Measurements from ENCODE around the gene PPP1R9B.

DNA sequence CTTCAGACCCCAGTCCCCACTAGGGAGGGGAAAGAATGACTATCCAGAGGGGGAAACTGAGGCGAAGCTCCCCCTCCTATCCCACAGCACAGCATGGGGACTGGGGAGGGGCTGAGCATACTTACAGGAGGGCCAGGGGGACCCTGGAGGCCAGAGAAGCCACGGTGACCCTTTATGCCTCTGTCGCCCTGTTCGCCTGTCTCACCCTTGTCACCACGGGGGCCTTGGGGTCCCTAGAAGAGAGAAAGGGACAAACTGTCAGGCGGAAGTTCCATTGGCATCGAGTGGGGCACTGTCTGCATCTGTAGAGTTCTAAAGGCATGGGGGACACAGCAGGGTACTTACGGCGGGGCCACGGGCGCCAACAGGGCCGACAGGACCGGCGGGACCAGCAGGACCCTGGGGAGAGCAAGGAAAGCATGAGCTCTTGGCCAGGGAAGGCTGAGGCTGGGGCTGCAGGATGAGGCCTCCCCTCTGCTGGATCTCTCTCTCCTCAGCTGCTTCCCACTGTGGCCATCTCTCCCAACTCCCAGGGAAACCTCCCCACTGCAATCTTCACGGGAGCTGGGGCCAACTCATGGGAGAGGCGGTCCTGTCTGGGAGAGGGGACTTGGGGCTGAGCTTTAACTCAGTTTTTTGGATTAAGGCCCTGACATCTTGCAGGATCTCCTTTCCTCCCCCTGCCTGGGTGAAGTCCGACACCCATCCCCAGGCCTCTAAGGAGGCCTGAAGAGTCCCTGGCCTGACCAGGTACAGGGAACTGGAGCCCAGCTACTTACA is 37.5 kb upstream of the PPP1R9B start:
- TF ChIP-seq, protein P1, sequence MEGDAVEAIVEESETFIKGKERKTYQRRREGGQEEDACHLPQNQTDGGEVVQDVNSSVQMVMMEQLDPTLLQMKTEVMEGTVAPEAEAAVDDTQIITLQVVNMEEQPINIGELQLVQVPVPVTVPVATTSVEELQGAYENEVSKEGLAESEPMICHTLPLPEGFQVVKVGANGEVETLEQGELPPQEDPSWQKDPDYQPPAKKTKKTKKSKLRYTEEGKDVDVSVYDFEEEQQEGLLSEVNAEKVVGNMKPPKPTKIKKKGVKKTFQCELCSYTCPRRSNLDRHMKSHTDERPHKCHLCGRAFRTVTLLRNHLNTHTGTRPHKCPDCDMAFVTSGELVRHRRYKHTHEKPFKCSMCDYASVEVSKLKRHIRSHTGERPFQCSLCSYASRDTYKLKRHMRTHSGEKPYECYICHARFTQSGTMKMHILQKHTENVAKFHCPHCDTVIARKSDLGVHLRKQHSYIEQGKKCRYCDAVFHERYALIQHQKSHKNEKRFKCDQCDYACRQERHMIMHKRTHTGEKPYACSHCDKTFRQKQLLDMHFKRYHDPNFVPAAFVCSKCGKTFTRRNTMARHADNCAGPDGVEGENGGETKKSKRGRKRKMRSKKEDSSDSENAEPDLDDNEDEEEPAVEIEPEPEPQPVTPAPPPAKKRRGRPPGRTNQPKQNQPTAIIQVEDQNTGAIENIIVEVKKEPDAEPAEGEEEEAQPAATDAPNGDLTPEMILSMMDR (IDR thresholded peaks at IDR 0.05): no peak
- no peak for TF ChIP-seq POLR2A (IDR thresholded peaks at IDR 0.05)

Measured in uterus (tissue), 2 donors.